Motor neuron (in vitro differentiated cells): ENCODE results near the gene FAM181A. TPM values are rescaled to one million over a fixed set of nuclear protein-coding genes. Genes with fewer than 3 reads are reported as not detected.

Experiments
- ATAC-seq, 8 experiments: fragments of 200-7000 bp; cut with Tn5 transposase; replicated peaks in 6 of 8; 2 replicates each; pipeline ENCODE4 v1.8.0; 2021; ENCODE audit warnings: mild to moderate bottlenecking in 8 of 8, moderate library complexity in 8 of 8
- H3K27ac ChIP-seq, 2 donors: fragments of 250-450 bp; sonication (Bioruptor Pico); 2 replicates each; pipeline ENCODE4 v1.9.0; 2021; ENCODE audit warnings: antibody characterized with exemption in 2 of 2, mild to moderate bottlenecking in 2 of 2, moderate library complexity in 1 of 2
- H3K4me1 ChIP-seq, 2 donors: fragments of 250-450 bp; sonication (Bioruptor Pico); replicated peaks in 1 of 2; 2 replicates each; pipeline ENCODE4 v1.6.1; 2021; ENCODE audit warnings: antibody characterized with exemption in 2 of 2, mild to moderate bottlenecking in 2 of 2, moderate library complexity in 1 of 2
- H3K4me3 ChIP-seq, 5 donors: fragments of 250-450 bp; sonication (Bioruptor Pico); 2 replicates each; pipeline ENCODE4 v1.9.0; 2021; ENCODE audit warnings: antibody characterized with exemption in 5 of 5, mild to moderate bottlenecking in 5 of 5, moderate library complexity in 4 of 5
- WGBS, 10 experiments: fragments of 450-650 bp; shearing (Covaris generic); methylation state at CpG; one replicate each; pipeline ENCODE4 v1.0.0; 2022; 5-methylcytosine and 5-hydroxymethylcytosine counted together
- in situ Hi-C, 9 experiments: fragments of 400-800 bp; cut with MboI; loops; one replicate each; pipeline ENCODE4 v1.15.0; 2021; ENCODE audit warnings: low sequenced_read_pairs in 9 of 9, low pct_unique_long_range_greater_than_20kb in 2 of 9; ENCODE audit not compliant: unreplicated experiment in 9 of 9
- total RNA-seq, 8 experiments: library from RNA; unstranded; fragments of 300-600 nt; gene quantifications; 2 replicates each; pipeline versions ENCODE4 v1.2.3 to v1.2.4, GENCODE V29; 2022

Gene FAM181A
- total RNA-seq, 8 experiments from 2014 or later = 8.9 to 29.9 (median 9.9) TPM; not detected in 3

DNA sequence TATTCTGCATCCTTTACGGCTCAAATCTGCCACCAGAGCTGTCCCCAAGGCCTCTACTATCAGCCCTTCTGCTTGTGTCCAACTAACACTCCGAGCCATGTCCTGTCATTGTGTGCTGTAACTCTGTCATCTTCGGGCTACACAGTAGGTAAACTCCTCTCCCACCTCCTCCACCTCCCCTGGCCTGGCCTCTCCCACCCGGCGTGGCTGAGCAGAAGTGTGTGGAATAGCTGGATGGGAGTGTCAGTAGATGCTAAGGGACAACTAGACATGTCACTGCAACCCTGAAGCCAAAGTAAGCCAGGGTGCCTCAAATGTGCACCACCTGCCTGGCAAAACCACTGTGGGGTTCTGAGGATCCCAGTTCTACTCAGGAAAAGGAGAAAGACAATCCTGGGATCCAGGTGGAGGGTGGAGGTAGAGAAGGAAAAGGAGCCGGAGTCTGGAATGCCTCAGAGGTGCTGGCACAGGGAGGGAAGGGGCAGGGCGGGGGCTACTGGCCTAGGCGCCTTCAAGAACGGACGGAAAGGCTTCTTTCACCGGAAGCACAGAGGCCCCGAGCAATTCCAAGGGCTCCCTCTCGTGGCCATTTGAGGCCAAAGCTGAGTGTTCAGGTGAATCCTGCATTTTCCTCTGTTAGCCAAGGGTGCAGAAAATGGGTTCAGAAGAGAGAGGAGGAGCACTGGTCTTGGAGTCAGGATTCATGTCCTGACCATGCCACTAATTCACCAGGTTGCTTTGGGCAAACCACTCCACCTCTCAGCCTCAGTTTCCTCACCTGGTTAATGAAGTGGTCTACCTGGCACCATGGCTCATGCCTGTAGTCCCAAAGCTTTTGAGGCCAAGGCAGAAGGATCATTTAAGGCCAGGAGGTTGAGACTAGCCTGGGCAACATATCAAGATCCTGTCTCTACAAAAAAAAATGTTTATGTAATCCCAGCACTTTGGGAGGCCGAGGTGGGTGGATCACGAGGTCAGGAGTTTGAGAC, 20.5 kb upstream of the FAM181A start:
- in situ Hi-C loops = loop anchor here in 4 of 9 experiments (10.0 to 25.0 kb wide), 2 partner anchors 244 to 252 kb away; no protein-coding TSS in a partner anchor
- ATAC-seq = peak; percentile 53 to 88 (median 62)
- Histone ChIP-seq H3K4me1 (peaks cover 0 to 6% of the 10 kb centered on the region in 2 donors), H3K4me3 (no peak overlapping the region), H3K27ac (no peak overlapping the region)
- WGBS, 10 experiments = 34 to 71% (median 55%) methylated on average over 1 to 11 of the region's 15 CpGs; no CpG with 5 or more reads in 4 of the 10 experiments

DNA sequence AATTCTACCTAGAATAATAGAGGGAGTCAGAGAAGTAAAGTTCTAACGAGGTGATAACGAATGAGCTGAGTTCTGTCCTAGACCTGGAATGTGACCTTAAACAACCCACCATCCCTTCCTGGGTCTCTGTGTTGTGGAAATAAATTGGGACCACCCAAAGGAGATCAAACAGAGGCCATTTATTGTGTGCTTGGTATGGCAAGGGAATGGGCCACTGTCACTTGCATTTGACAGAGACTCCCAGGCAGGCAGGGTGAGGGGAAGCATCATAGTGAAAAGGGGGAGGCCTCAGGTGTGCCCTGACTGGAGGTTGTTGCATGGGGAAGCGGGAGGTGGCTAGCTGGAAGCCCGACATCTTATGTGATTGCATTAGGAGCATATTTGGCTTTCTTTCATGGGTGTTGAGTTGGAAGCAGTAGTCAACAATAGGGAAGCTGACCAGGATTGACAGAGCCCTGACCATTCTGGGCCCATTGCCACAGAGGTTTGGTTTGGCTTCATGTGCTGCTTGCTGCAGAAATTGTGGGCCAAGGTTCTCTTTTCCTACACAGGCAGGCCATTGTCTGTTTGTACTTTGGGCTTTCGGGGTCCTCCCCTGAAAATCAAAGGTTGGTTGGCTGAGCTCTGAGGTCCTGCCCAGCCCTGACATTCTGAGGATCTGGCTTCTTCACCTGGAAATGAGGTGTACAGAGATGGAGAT, 17.6 kb upstream of the FAM181A start:
- no peak for ATAC-seq
- H3K27ac ChIP-seq = no peak overlapping the region
- H3K4me1 ChIP-seq = peaks cover 0 to 6% of the 10 kb centered on the region in 2 donors
- in situ Hi-C loops = loop anchor here in 4 of 9 experiments (10.0 to 25.0 kb wide), 2 partner anchors 247 to 255 kb away; no protein-coding TSS in a partner anchor
- no peak overlapping the region for H3K4me3 ChIP-seq
- 20 to 100% (median 92%) methylated on average over 1 to 4 of the region's 5 CpGs; no CpG with 5 or more reads in 3 of the 10 experiments for WGBS, 10 experiments

- 6 to 100% (median 92%) methylated on average over 1 to 4 of the region's 5 CpGs; no CpG with 5 or more reads in 4 of the 10 experiments for WGBS, 10 experiments
- Histone ChIP-seq H3K4me1 (no peaks in the 10 kb centered on the region), H3K4me3 (no peak overlapping the region), H3K27ac (no peak overlapping the region)
- ATAC-seq = no peak
- in situ Hi-C loops = loop anchor here in 3 of 9 experiments (25.0 kb wide), 1 partner anchor 250 kb away; no protein-coding TSS in a partner anchor
Observed at GRCh38 chr14:93911975-93912615, 15.0 kb upstream of the FAM181A start.

GRCh38 chr14:93912782-93913181, 14.4 kb upstream of the FAM181A start:
- in situ Hi-C loops = loop anchor here in 3 of 9 experiments (25.0 kb wide), 1 partner anchor 250 kb away; no protein-coding TSS in a partner anchor
- no peak overlapping the region for H3K27ac ChIP-seq
- ATAC-seq = peak in 3 of 8 experiments; percentile 77 to 86 (median 82)
- WGBS, 10 experiments = 0 to 95% (median 25%) methylated on average over 1 to 4 of the region's 4 CpGs; no CpG with 5 or more reads in 5 of the 10 experiments
- no peaks in the 10 kb centered on the region for H3K4me1 ChIP-seq
- no peak overlapping the region for H3K4me3 ChIP-seq

- Histone ChIP-seq H3K4me3 (no peak overlapping the region), H3K27ac (no peak overlapping the region), H3K4me1 (no peaks in the 10 kb centered on the region)
- WGBS, 10 experiments = 67 to 100% (median 85%) methylated on average over 1 to 2 of the region's 4 CpGs; no CpG with 5 or more reads in 4 of the 10 experiments
- in situ Hi-C loops = loop anchor here in 3 of 9 experiments (25.0 kb wide), 1 partner anchor 252 kb away; no protein-coding TSS in a partner anchor
- ATAC-seq = no peak
Observed at GRCh38 chr14:93914278-93914677, 12.9 kb upstream of the FAM181A start.

GRCh38 chr14:93915070-93915705, 12.0 kb upstream of the FAM181A start:
- 67 to 100% (median 83%) methylated on average over 1 to 6 of the region's 14 CpGs; no CpG with 5 or more reads in 5 of the 10 experiments for WGBS, 10 experiments
- ATAC-seq = peak in 2 of 8 experiments; percentile 18 to 36
- Histone ChIP-seq H3K4me1 (no peaks in the 10 kb centered on the region), H3K4me3 (no peak overlapping the region), H3K27ac (no peak overlapping the region)
- in situ Hi-C loops = loop anchor here in 3 of 9 experiments (25.0 kb wide), 1 partner anchor 253 kb away; no protein-coding TSS in a partner anchor

GRCh38 chr14:93915800-93916199, 11.3 kb upstream of the FAM181A start:
- peak in 2 of 8 experiments; percentile 22 to 29 for ATAC-seq
- in situ Hi-C loops = loop anchor here in 3 of 9 experiments (25.0 kb wide), 1 partner anchor 253 kb away; no protein-coding TSS in a partner anchor
- 8 to 100% (median 50%) methylated on average over 1 to 2 of the region's 2 CpGs; no CpG with 5 or more reads in 4 of the 10 experiments for WGBS, 10 experiments

GRCh38 chr14:93916498-93916897, 10.6 kb upstream of the FAM181A start:
- in situ Hi-C loops = loop anchor here in 3 of 9 experiments (25.0 kb wide), 1 partner anchor 254 kb away; no protein-coding TSS in a partner anchor
- Histone ChIP-seq H3K4me3 (no peak overlapping the region), H3K27ac (no peak overlapping the region), H3K4me1 (peaks cover under 1 to 4% of the 10 kb centered on the region in 2 donors)
- ATAC-seq = peak in 3 of 8 experiments; percentile 62 to 85 (median 72)
- WGBS, 10 experiments = 0 to 100% (median 78%) methylated on average over 1 to 3 of the region's 3 CpGs; no CpG with 5 or more reads in 2 of the 10 experiments

More at GRCh38 chr14:93915800-93916199, 11.3 kb upstream of the FAM181A start:
- Histone ChIP-seq H3K27ac (no peak overlapping the region), H3K4me3 (no peak overlapping the region), H3K4me1 (no peaks in the 10 kb centered on the region)

GRCh38 chr14:93917141-93917540, 10.0 kb upstream of the FAM181A start:
- no peak overlapping the region for H3K27ac ChIP-seq
- WGBS, 10 experiments = 0 to 100% (median 89%) methylated on average over 1 to 6 of the region's 7 CpGs; no CpG with 5 or more reads in 5 of the 10 experiments
- no peak overlapping the region for H3K4me3 ChIP-seq
- ATAC-seq = no peak
- in situ Hi-C loops = loop anchor here in 3 of 9 experiments (25.0 kb wide), 1 partner anchor 255 kb away; no protein-coding TSS in a partner anchor
- peaks cover 4 to 8% of the 10 kb centered on the region in 2 donors for H3K4me1 ChIP-seq

- in situ Hi-C loops = loop anchor here in 3 of 9 experiments (25.0 kb wide), 1 partner anchor 259 kb away; no protein-coding TSS in a partner anchor
- Histone ChIP-seq H3K27ac (no peak overlapping the region), H3K4me1 (peaks cover 12 to 30% of the 10 kb centered on the region in 2 donors), H3K4me3 (no peak overlapping the region)
- ATAC-seq = peak in 4 of 8 experiments; percentile 30 to 56 (median 50)
- 47 to 100% (median 70%) methylated on average over 1 to 13 of the region's 18 CpGs; no CpG with 5 or more reads in 3 of the 10 experiments for WGBS, 10 experiments
Observed at GRCh38 chr14:93921001-93921806, 5.9 kb upstream of the FAM181A start.
